ENCODE measurements around the gene MC3R. TPM values are rescaled to one million over a fixed set of nuclear protein-coding genes. Genes with fewer than 3 reads are reported as not detected.

MC3R gene
- total RNA-seq, 1 donor from 2014 or later = not detected

DNA sequence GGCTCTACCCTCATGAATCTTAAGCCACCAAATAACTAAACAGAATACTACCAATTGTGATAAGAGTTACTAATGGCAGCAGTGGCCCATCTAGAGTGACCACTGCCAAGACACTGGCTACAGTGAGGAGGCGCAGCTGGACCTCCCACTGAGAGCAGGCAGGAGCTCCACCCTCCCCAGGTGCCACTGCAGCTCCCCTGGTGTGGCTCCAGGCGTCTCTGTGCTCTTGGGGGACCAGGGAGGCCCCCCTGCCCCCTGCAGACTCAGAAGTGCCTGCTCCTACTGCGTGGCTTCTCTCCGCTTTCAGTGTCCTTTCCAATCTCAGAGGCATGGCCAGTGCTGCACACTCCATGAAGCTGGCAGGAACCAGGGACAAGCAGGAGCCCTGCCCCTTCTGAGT, 23.4 kb downstream of the MC3R start:
- Mint-ChIP-seq H3K27ac (no peak overlapping the region), H3K9me3 (no peaks in the 10 kb centered on the region), H3K4me1 (ENCODE audit: low read depth) (no peaks in the 10 kb centered on the region), H3K4me3 (no peak overlapping the region), H3K36me3 (ENCODE audit: low read depth) (no peaks in the 10 kb centered on the region), H3K27me3 (ENCODE audit: insufficient read depth) (peaks cover 2% of the 10 kb centered on the region)
- intact Hi-C loops (cut with micrococcal nuclease) = no loop called here
- no peak for DNase-seq (ENCODE audit: low spot score)

DNA sequence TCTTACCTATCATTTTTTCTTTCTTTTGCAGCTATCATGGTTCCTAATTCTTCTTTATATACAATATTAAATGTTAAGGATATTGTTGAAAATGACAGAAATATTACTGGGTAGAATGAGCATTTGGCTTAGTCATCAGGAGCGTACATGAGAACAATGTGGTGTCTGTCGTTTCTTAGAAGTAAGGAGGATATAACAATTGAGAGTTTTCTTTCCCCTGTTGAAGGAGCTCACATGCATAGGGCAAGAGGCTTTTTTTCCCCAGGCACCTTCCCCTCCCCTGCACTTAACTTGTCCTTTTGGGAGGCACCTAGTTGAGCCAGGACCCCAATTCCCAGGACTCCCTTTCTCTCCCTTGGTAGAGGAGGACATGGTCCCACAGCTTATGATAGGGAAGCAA, 25.0 kb downstream of the MC3R start:
- H3K27me3 Mint-ChIP-seq (ENCODE audit: insufficient read depth) = peaks cover 2% of the 10 kb centered on the region
- no peaks in the 10 kb centered on the region for H3K4me1 Mint-ChIP-seq (ENCODE audit: low read depth)
- intact Hi-C loops (cut with micrococcal nuclease) = no loop called here
- no peak for DNase-seq (ENCODE audit: low spot score)
- H3K4me3 Mint-ChIP-seq = no peak overlapping the region
- H3K27ac Mint-ChIP-seq = no peak overlapping the region
- no peaks in the 10 kb centered on the region for H3K36me3 Mint-ChIP-seq (ENCODE audit: low read depth)
- H3K9me3 Mint-ChIP-seq = no peaks in the 10 kb centered on the region

DNA sequence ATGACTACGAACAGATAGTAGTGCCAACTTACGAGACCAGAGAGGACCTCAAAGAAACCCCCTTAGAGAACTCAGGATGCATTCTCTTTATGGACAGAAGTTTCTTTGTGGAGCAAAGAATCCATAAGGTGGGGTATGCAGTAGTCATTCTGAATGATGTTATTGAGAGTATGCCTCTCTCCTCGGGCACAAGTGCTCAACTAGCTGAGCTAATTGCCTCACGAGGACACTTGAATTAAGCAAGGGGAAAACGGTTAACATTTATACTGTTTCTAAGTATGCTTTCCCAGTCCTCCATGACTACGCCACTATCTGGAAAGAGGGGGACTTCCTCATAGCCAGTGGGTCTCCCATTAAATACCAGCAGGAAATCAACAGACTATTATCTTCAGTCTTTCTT, 25.6 kb downstream of the MC3R start:
- Mint-ChIP-seq H3K9me3 (no peaks in the 10 kb centered on the region), H3K4me3 (no peak overlapping the region), H3K27ac (no peak overlapping the region), H3K36me3 (ENCODE audit: low read depth) (no peaks in the 10 kb centered on the region), H3K27me3 (ENCODE audit: insufficient read depth) (peaks cover 2% of the 10 kb centered on the region), H3K4me1 (ENCODE audit: low read depth) (no peaks in the 10 kb centered on the region)
- no peak for DNase-seq (ENCODE audit: low spot score)
- intact Hi-C loops (cut with micrococcal nuclease) = no loop called here

DNA sequence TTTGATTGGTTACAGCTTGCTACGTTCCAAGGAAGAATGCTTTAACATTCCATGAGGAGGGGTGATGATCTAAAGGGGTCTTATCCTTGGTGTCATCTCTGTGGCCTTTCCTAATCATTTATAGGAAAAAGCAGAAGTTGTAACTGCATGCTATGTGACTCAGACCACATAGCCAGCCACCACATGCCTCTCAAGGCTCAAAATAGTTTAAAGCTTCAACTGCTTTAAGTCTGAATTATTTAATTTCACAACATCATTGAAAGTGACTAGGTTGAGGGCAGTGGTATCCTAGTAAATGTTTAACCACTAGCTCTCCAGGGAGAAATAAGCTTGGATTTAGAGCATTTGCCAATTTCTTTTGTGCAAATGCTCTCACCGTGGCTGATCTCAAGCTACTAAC, 29.7 kb downstream of the MC3R start:
- H3K9me3 Mint-ChIP-seq = no peaks in the 10 kb centered on the region
- no peaks in the 10 kb centered on the region for H3K27me3 Mint-ChIP-seq (ENCODE audit: insufficient read depth)
- H3K4me1 Mint-ChIP-seq (ENCODE audit: low read depth) = no peaks in the 10 kb centered on the region
- no peak for DNase-seq (ENCODE audit: low spot score)
- intact Hi-C loops (cut with micrococcal nuclease) = no loop called here
- no peaks in the 10 kb centered on the region for H3K36me3 Mint-ChIP-seq (ENCODE audit: low read depth)
- H3K27ac Mint-ChIP-seq = no peak overlapping the region
- H3K4me3 Mint-ChIP-seq = no peak overlapping the region

DNA sequence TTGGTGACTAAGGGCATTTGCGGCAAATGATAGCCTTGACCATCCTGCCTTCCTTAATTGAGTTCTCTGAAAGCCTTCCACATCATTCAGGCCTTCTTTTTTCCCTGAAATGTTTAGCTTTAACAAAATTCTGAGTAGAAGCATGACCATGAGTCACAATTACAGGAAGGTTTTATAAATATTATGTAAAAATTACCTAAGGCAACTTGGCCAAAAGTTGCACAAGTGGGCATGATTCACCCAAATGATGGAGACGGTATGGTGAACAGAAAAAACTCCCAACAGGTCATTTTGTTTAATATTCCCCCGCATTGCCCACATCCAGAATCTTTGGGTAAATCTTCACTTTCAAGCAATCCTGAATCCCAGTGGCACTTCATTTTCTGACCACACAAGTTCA, 37.0 kb downstream of the MC3R start:
- intact Hi-C loops (cut with micrococcal nuclease) = no loop called here
- Mint-ChIP-seq H3K27ac (no peak overlapping the region), H3K4me1 (ENCODE audit: low read depth) (no peaks in the 10 kb centered on the region), H3K4me3 (no peak overlapping the region), H3K27me3 (ENCODE audit: insufficient read depth) (no peaks in the 10 kb centered on the region), H3K9me3 (no peaks in the 10 kb centered on the region), H3K36me3 (ENCODE audit: low read depth) (no peaks in the 10 kb centered on the region)
- DNase-seq (ENCODE audit: low spot score) = no peak

DNA sequence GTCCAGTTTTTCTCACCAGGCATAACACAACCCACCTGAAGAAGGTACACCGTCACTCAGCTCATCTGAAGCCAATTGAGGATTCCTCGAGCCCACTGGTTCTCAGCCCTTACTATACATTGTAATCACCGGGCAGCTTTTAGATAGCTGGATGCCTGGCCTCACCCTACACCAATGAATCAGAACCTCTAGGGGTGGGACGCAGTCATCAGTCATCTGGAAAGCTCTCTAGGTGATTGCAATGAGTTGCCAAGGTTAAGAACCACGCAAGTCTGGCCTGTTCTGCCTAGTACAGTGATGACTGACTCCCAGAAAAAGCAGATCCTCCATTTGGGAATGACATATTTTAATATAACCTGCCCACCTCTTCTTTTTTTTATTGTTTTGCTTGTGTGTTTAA, 41.1 kb downstream of the MC3R start:
- no peak overlapping the region for H3K4me3 Mint-ChIP-seq
- H3K27ac Mint-ChIP-seq = no peak overlapping the region
- intact Hi-C loops (cut with micrococcal nuclease) = no loop called here
- H3K9me3 Mint-ChIP-seq = no peaks in the 10 kb centered on the region
- H3K36me3 Mint-ChIP-seq (ENCODE audit: low read depth) = no peaks in the 10 kb centered on the region
- no peaks in the 10 kb centered on the region for H3K27me3 Mint-ChIP-seq (ENCODE audit: insufficient read depth)
- DNase-seq (ENCODE audit: low spot score) = no peak
- no peaks in the 10 kb centered on the region for H3K4me1 Mint-ChIP-seq (ENCODE audit: low read depth)

DNA sequence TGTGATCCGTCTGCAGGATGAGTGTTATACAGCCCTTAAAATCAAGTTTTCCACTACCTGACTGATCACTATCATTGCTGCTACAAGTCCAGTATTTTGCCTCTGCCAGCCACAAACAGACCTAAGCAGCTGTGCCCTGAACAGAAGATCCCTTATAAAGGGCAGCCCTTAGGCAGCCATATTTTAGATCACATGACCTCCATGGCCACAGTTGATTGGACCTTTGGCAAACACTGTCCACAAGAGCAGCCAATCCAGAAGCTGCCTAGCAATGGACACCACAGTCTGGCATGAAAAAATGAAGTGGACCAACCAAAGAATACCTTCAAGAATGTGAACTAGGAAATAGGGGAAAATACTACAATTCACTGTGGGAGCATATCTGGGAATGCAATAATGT, 50.8 kb downstream of the MC3R start:
- Mint-ChIP-seq H3K27me3 (ENCODE audit: insufficient read depth) (peaks cover 2% of the 10 kb centered on the region), H3K36me3 (ENCODE audit: low read depth) (no peaks in the 10 kb centered on the region), H3K9me3 (no peaks in the 10 kb centered on the region), H3K4me3 (no peak overlapping the region), H3K4me1 (ENCODE audit: low read depth) (no peaks in the 10 kb centered on the region), H3K27ac (no peak overlapping the region)
- DNase-seq (ENCODE audit: low spot score) = no peak
- intact Hi-C loops (cut with micrococcal nuclease) = no loop called here

Other genes starting within 250 kb of the MC3R start
- not detected in 2 replicates for gene CBLN4, start 243.2 kb upstream of the MC3R start, total RNA-seq
- gene FAM210B, start 110.2 kb downstream of the MC3R start, total RNA-seq = 6.2 and 6.9 TPM in 2 replicates
- 39.2 and 41.2 TPM in 2 replicates for gene AURKA, start 143.5 kb downstream of the MC3R start, total RNA-seq
- 55.2 and 60.9 TPM in 2 replicates for gene CSTF1, start 143.9 kb downstream of the MC3R start, total RNA-seq
- 6.7 and 7.8 TPM in 2 replicates for gene CASS4, start 163.5 kb downstream of the MC3R start, total RNA-seq
- 106 and 113 TPM in 2 replicates for gene RTF2, start 219.9 kb downstream of the MC3R start, total RNA-seq